IMR-90 (cell line): Measurements from ENCODE around the gene OPTN. TPM values are rescaled to one million over a fixed set of nuclear protein-coding genes. Genes with fewer than 3 reads are reported as not detected.

Experiments used
- ATAC-seq: fragments of 200-7000 bp; cut with Tn5 transposase; 2 replicates; pipeline ENCODE4 v1.9.1; 2020; ENCODE audit warnings: low read depth, mild to moderate bottlenecking, moderate library complexity
- BruUV-seq: library from RNA; stranded (reverse); fragments of 400-500 nt; replicated peaks from 2 replicates; lab custom pipeline; 2021; lab: Mats Ljungman, UMichigan
- CTCF ChIA-PET: fragments of 300-600 bp; formaldehyde crosslinking; extraction: SDS; loops from one replicate; lab custom pipeline; 2021; ENCODE audit warnings: antibody characterized with exemption; lab: Yijun Ruan, JAX
- POLR2A ChIA-PET: fragments of 300-600 bp; sonication (Branson Sonifier 250); formaldehyde crosslinking; loops from one replicate; lab custom pipeline; 2022; ENCODE audit warnings: antibody characterized with exemption; ENCODE audit not compliant: unreplicated experiment; lab: Charles Lee
- DNase-seq: peaks from one replicate; pipeline ENCODE4 v3.0.0; 2013
- H2AFZ ChIP-seq: replicated peaks from 2 replicates; pipeline ENCODE3; 2013; ENCODE audit warnings: low read length, mild to moderate bottlenecking; ENCODE audit not compliant: poor library complexity
- H2AK5ac ChIP-seq: 2 replicates; pipeline ENCODE4 v1.6.1; 2013; ENCODE audit warnings: low read depth, low read length, inconsistent platforms
- H2AK9ac ChIP-seq: replicated peaks from 2 replicates; pipeline ENCODE3; 2013; ENCODE audit warnings: mild to moderate bottlenecking, low read depth, low read length, moderate library complexity; ENCODE audit not compliant: poor library complexity
- H2BK120ac ChIP-seq: 2 replicates; pipeline ENCODE4 v1.6.1; 2013; ENCODE audit warnings: low read depth, low read length, inconsistent platforms
- H2BK15ac ChIP-seq: 3 replicates; pipeline ENCODE4 v1.6.1; 2013; ENCODE audit warnings: low read depth, low read length, inconsistent platforms
- H2BK20ac ChIP-seq: 2 replicates; pipeline ENCODE4 v1.6.1; 2013; ENCODE audit warnings: low read depth, mild to moderate bottlenecking, inconsistent platforms, low read length, moderate library complexity
- H2BK5ac ChIP-seq: 2 replicates; pipeline ENCODE4 v1.6.1; 2013; ENCODE audit warnings: mild to moderate bottlenecking, low read depth, low read length, inconsistent platforms; ENCODE audit not compliant: poor library complexity, severe bottlenecking
- H3K14ac ChIP-seq: replicated peaks from 2 replicates; pipeline ENCODE4 v1.6.1; 2013; ENCODE audit warnings: low read depth, low read length, inconsistent platforms
- H3K18ac ChIP-seq: 2 replicates; pipeline ENCODE4 v1.6.1; 2013; ENCODE audit warnings: low read depth, low read length, control low read depth
- H3K23ac ChIP-seq: 2 replicates; pipeline ENCODE4 v1.6.1; 2013; ENCODE audit warnings: low read depth, low read length, inconsistent platforms
- H3K27ac ChIP-seq: 2 replicates; pipeline ENCODE4 v1.5.1; 2013; ENCODE audit warnings: mild to moderate bottlenecking, control low read depth, low read length; ENCODE audit not compliant: insufficient read depth
- H3K27me3 ChIP-seq: 2 replicates; pipeline ENCODE4 v1.6.1; 2013; ENCODE audit warnings: low read length; ENCODE audit not compliant: control insufficient read depth, insufficient read depth
- H3K36me3 ChIP-seq: 2 replicates; pipeline ENCODE4 v1.6.1; 2013; ENCODE audit warnings: low read length, mixed read lengths; ENCODE audit not compliant: control insufficient read depth, insufficient read depth
- H3K4ac ChIP-seq: 2 replicates; pipeline ENCODE4 v1.6.1; 2013; ENCODE audit warnings: low read depth, low read length, inconsistent platforms
- H3K4me1 ChIP-seq: 2 replicates; pipeline ENCODE4 v1.6.1; 2013; ENCODE audit warnings: low read length, mixed read lengths; ENCODE audit not compliant: control insufficient read depth, insufficient read depth
- H3K4me2 ChIP-seq: 2 replicates; pipeline ENCODE4 v1.6.1; 2013; ENCODE audit warnings: low read depth, mild to moderate bottlenecking, control low read depth, low read length, moderate library complexity
- H3K4me3 ChIP-seq: 2 replicates; pipeline ENCODE4 v1.5.1; 2013; ENCODE audit warnings: low read depth, mild to moderate bottlenecking, control low read depth, low read length, moderate library complexity; ENCODE audit not compliant: insufficient read depth
- H3K56ac ChIP-seq: 2 replicates; pipeline ENCODE4 v1.6.1; 2013; ENCODE audit warnings: low read length, inconsistent platforms; ENCODE audit not compliant: insufficient read depth; ENCODE audit errors: extremely low read depth
- H3K79me1 ChIP-seq, 2 experiments: 2 replicates each; pipeline ENCODE4 v1.6.1; 2013; ENCODE audit warnings: low read length in 2 of 2, inconsistent platforms in 1 of 2, low read depth in 1 of 2
- H3K9ac ChIP-seq: 2 replicates; pipeline ENCODE4 v1.6.1; 2013; ENCODE audit warnings: low read depth, low read length, control low read depth
- H3K9me1 ChIP-seq: 2 replicates; pipeline ENCODE4 v1.6.1; 2013; ENCODE audit warnings: low read length, inconsistent platforms; ENCODE audit not compliant: insufficient read depth
- H3K9me3 ChIP-seq: 2 replicates; pipeline ENCODE4 v1.6.1; 2013; ENCODE audit warnings: low read length; ENCODE audit not compliant: control insufficient read depth, insufficient read depth
- H4K20me1 ChIP-seq: 2 replicates; pipeline ENCODE4 v1.6.1; 2013; ENCODE audit warnings: low read length, inconsistent platforms; ENCODE audit not compliant: insufficient read depth
- H4K5ac ChIP-seq: 2 replicates; pipeline ENCODE4 v1.6.1; 2013; ENCODE audit warnings: mild to moderate bottlenecking, low read depth, low read length, control low read depth
- H4K8ac ChIP-seq, 2 experiments: 2 replicates each; pipeline ENCODE4 v1.6.1; 2013; ENCODE audit warnings: low read depth in 2 of 2, low read length in 2 of 2, control low read depth in 1 of 2, inconsistent platforms in 1 of 2
- H4K91ac ChIP-seq: 2 replicates; pipeline ENCODE4 v1.6.1; 2013; ENCODE audit warnings: low read depth, low read length, inconsistent platforms; ENCODE audit not compliant: insufficient read depth
- BHLHE40 ChIP-seq: fragments of 150-350 bp; IDR thresholded peaks from 2 replicates; pipeline ENCODE4 v1.6.1; 2016; ENCODE audit warnings: mild to moderate bottlenecking, low read depth, low read length
- CEBPB ChIP-seq: IDR thresholded peaks from 2 replicates; pipeline ENCODE4 v1.6.1; 2012; ENCODE audit warnings: low read depth, low read length, improper control_type of control experiment
- CHD1 ChIP-seq: IDR thresholded peaks from 2 replicates; pipeline ENCODE4 v1.6.1; 2012; ENCODE audit warnings: low read depth, low read length, improper control_type of control experiment
- FOS ChIP-seq: fragments of 150-350 bp; IDR thresholded peaks from 2 replicates; pipeline ENCODE4 v1.6.1; 2016; ENCODE audit warnings: low read depth, low read length
- MAZ ChIP-seq: IDR thresholded peaks from 2 replicates; pipeline ENCODE4 v1.6.1; 2012; ENCODE audit warnings: low read depth, mild to moderate bottlenecking, low read length, improper control_type of control experiment, moderate library complexity, borderline replicate concordance
- MXI1 ChIP-seq: IDR thresholded peaks from 2 replicates; pipeline ENCODE4 v1.6.1; 2012; ENCODE audit warnings: low read depth, mild to moderate bottlenecking, low read length, moderate library complexity, borderline replicate concordance
- NFE2L2 ChIP-seq: fragments of 150-350 bp; IDR thresholded peaks from 2 replicates; pipeline ENCODE4 v1.6.1; 2016; ENCODE audit warnings: low read depth, mild to moderate bottlenecking, low read length
- POLR2A ChIP-seq: IDR thresholded peaks from 2 replicates; pipeline ENCODE4 v1.6.1; 2012; ENCODE audit warnings: mild to moderate bottlenecking, low read depth, low read length
- RAD21 ChIP-seq: IDR thresholded peaks from 2 replicates; pipeline ENCODE4 v1.6.1; 2012; ENCODE audit warnings: low read length, improper control_type of control experiment
- RCOR1 ChIP-seq: IDR thresholded peaks from 2 replicates; pipeline ENCODE4 v1.6.1; 2012; ENCODE audit warnings: mild to moderate bottlenecking, low read length, improper control_type of control experiment; ENCODE audit not compliant: insufficient replicate concordance
- RFX5 ChIP-seq: IDR thresholded peaks from 2 replicates; pipeline ENCODE4 v1.8.0; 2012; ENCODE audit warnings: low read depth, mild to moderate bottlenecking, low read length, moderate library complexity
- SMC3 ChIP-seq: fragments of 150-350 bp; IDR thresholded peaks from 2 replicates; pipeline ENCODE4 v1.6.1; 2016; ENCODE audit warnings: low read depth, mild to moderate bottlenecking, antibody characterized with exemption, low read length, moderate library complexity
- USF2 ChIP-seq: fragments of 150-350 bp; IDR thresholded peaks from 2 replicates; pipeline ENCODE4 v1.6.1; 2017; ENCODE audit warnings: mild to moderate bottlenecking, antibody characterized with exemption, low read length, low read depth
- WGBS, 2 experiments: methylation state at CpG; one replicate each; pipeline versions ENCODE4 v1.1.5 to v1.1.7; 2013; ENCODE audit warnings: missing lambda C conversion rate in 2 of 2; ENCODE audit not compliant: insufficient read length in 1 of 2; ENCODE audit errors: extremely low coverage in 2 of 2; 5-methylcytosine and 5-hydroxymethylcytosine counted together
- dilution Hi-C: fragments of 300-500 bp; cut with HindIII; formaldehyde crosslinking; loops from one replicate; pipeline ENCODE4 v1.14.3; 2018; ENCODE audit warnings: low sequenced_read_pairs; ENCODE audit not compliant: unreplicated experiment
- in situ Hi-C: fragments of 300-500 bp; cut with MboI; formaldehyde crosslinking; loops from 3 replicates; pipeline ENCODE4 v1.14.3; 2019; ENCODE audit warnings: low sequenced_read_pairs, inconsistent platforms, mixed read lengths
- intact Hi-C: fragments of 100-400 bp; cut with micrococcal nuclease; formaldehyde crosslinking; loops from 2 replicates; pipeline ENCODE4 v1.10.0; 2022
- polyA plus RNA-seq, 3 experiments: library from polyadenylated mRNA; depleted of rRNA; stranded (reverse); fragments of >200 nt; gene quantifications; 2 replicates each; pipeline ENCODE4 v1.2.3, GENCODE V29; 2012; ENCODE audit warnings: low replicate concordance in 1 of 3
- total RNA-seq: library from RNA; depleted of rRNA; stranded (reverse); fragments of >200 nt; gene quantifications from 2 replicates; pipeline ENCODE4 v1.2.3, GENCODE V29; 2012
- TF ChIP-seq, protein P1 (sequence below): conservative IDR thresholded peaks from 2 replicates; pipeline ENCODE4 v1.5.1; 2012; ENCODE audit warnings: mild to moderate bottlenecking, low read depth, low read length, improper control_type of control experiment
- TF ChIP-seq, protein P2 (sequence below): fragments of 150-350 bp; IDR thresholded peaks from 2 replicates; pipeline ENCODE4 v1.6.1; 2016; ENCODE audit warnings: low read depth, mild to moderate bottlenecking, low read length, moderate library complexity, borderline replicate concordance

OPTN gene
- total and polyA plus RNA-seq, 2 of the 4 experiments (the other 2 are of a cell fraction) = 34.8 to 41.4 TPM

GRCh38 chr10:13054844-13055243 lies 45.1 kb upstream of the OPTN start:
- TF ChIP-seq MAZ (no peak), MXI1 (no peak), CHD1 (no peak), POLR2A (no peak), FOS (no peak), RCOR1 (no peak), NFE2L2 (no peak), BHLHE40 (no peak), SMC3 (no peak), RAD21 (no peak), CEBPB (no peak), USF2 (no peak), RFX5 (no peak)
- TF ChIP-seq, protein P1, sequence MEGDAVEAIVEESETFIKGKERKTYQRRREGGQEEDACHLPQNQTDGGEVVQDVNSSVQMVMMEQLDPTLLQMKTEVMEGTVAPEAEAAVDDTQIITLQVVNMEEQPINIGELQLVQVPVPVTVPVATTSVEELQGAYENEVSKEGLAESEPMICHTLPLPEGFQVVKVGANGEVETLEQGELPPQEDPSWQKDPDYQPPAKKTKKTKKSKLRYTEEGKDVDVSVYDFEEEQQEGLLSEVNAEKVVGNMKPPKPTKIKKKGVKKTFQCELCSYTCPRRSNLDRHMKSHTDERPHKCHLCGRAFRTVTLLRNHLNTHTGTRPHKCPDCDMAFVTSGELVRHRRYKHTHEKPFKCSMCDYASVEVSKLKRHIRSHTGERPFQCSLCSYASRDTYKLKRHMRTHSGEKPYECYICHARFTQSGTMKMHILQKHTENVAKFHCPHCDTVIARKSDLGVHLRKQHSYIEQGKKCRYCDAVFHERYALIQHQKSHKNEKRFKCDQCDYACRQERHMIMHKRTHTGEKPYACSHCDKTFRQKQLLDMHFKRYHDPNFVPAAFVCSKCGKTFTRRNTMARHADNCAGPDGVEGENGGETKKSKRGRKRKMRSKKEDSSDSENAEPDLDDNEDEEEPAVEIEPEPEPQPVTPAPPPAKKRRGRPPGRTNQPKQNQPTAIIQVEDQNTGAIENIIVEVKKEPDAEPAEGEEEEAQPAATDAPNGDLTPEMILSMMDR = no peak
- TF ChIP-seq, protein P2, sequence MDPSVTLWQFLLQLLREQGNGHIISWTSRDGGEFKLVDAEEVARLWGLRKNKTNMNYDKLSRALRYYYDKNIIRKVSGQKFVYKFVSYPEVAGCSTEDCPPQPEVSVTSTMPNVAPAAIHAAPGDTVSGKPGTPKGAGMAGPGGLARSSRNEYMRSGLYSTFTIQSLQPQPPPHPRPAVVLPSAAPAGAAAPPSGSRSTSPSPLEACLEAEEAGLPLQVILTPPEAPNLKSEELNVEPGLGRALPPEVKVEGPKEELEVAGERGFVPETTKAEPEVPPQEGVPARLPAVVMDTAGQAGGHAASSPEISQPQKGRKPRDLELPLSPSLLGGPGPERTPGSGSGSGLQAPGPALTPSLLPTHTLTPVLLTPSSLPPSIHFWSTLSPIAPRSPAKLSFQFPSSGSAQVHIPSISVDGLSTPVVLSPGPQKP = no peak
- Histone ChIP-seq H3K27me3 (peaks cover 17% of the 10 kb centered on the region; the same call in 1 of the 2 replicates), H3K18ac (no peak overlapping the region), H3K23ac (no peak overlapping the region), H3K14ac (no peak overlapping the region), H3K4me2 (no peak overlapping the region), H2AK5ac (no peak overlapping the region), H4K5ac (no peak overlapping the region), H3K9ac (no peak overlapping the region), H2BK120ac (no peak overlapping the region), H2AFZ (no peak overlapping the region), H3K4me3 (no peak overlapping the region), H3K9me1 (0 out of 2 replicates have a peak, but pooled peaks cover 2% of the 10 kb centered on the region), H2AK9ac (no peak overlapping the region), H3K4me1 (no peaks in the 10 kb centered on the region), H3K9me3 (no peaks in the 10 kb centered on the region), H2BK15ac (no peak overlapping the region), H4K20me1 (no peaks in the 10 kb centered on the region), H3K27ac (no peak overlapping the region), H2BK20ac (no peak overlapping the region), H4K91ac (no peak overlapping the region), H3K36me3 (no peaks in the 10 kb centered on the region), H3K56ac (no peak overlapping the region), H4K8ac (no peak overlapping the region), H2BK5ac (no peak overlapping the region), H3K79me1 (no peaks in the 10 kb centered on the region), H3K4ac (no peak overlapping the region)
- dilution Hi-C loops = no loop called here
- in situ Hi-C loops = loop anchor here (25.0 kb wide), 2 partner anchors 343 to 793 kb away; no protein-coding TSS in a partner anchor
- intact Hi-C loops = loop anchor here (5.0 kb wide), 1 partner anchor 793 kb away; no protein-coding TSS in a partner anchor
- WGBS, 2 experiments = 83% methylated on average over 1 of the region's 4 CpGs; no CpG with 5 or more reads in 1 of the 2 experiments
- ChIA-PET CTCF (no interaction called here), POLR2A (interaction anchor here (0.6 kb wide), 1 partner anchor 247 kb away, joined by 3 read pairs; no protein-coding TSS in a partner anchor)
- ATAC-seq (no peak), DNase-seq (no peak)
- BruUV-seq = no TSS peak
